Endodermal cell (in vitro differentiated cells): ENCODE measurements around the gene ZNRD2. TPM values are rescaled to one million over a fixed set of nuclear protein-coding genes. Genes with fewer than 3 reads are reported as not detected.
A peak's percentile ranks its signal among the peaks of the same experiment; 100 is the strongest.

Experiments used
- DNase-seq: peaks from one replicate; pipeline ENCODE4 v3.0.0-alpha.2; 2017
- H3K27ac ChIP-seq: 2 replicates; pipeline ENCODE4 v1.5.1; 2013; ENCODE audit warnings: mild to moderate bottlenecking, low read depth, low read length, moderate library complexity
- H3K27me3 ChIP-seq: 2 replicates; pipeline ENCODE4 v1.6.1; 2013; ENCODE audit warnings: mild to moderate bottlenecking, low read length, moderate library complexity; ENCODE audit not compliant: insufficient read depth, control insufficient read depth, poor library complexity, severe bottlenecking
- H3K36me3 ChIP-seq: 2 replicates; pipeline ENCODE4 v1.7.0; 2013; ENCODE audit warnings: mild to moderate bottlenecking, low read length, moderate library complexity; ENCODE audit not compliant: control insufficient read depth, insufficient read depth
- H3K4me1 ChIP-seq: one replicate; pipeline ENCODE4 v1.7.0; 2013; ENCODE audit warnings: low read length; ENCODE audit not compliant: control insufficient read depth, insufficient read depth
- H3K4me3 ChIP-seq: 2 replicates; pipeline ENCODE4 v1.5.1; 2013; ENCODE audit warnings: mild to moderate bottlenecking, low read length, moderate library complexity
- H3K9ac ChIP-seq: 2 replicates; pipeline ENCODE4 v1.6.1; 2013; ENCODE audit warnings: mild to moderate bottlenecking, low read length, moderate library complexity; ENCODE audit not compliant: poor library complexity, severe bottlenecking; ENCODE audit errors: extremely low read depth
- H3K9me3 ChIP-seq: 2 replicates; pipeline ENCODE4 v1.6.1; 2013; ENCODE audit warnings: mild to moderate bottlenecking, low read length, moderate library complexity; ENCODE audit not compliant: control insufficient read depth
- H3K27ac Mint-ChIP-seq: 2 replicates; pipeline ENCODE4 v1.8.0; 2020; ENCODE audit warnings: mixed read lengths
- H3K27me3 Mint-ChIP-seq: 2 replicates; pipeline ENCODE4 v1.8.0; 2021; ENCODE audit warnings: mild to moderate bottlenecking, mixed read lengths; ENCODE audit not compliant: insufficient read depth
- H3K36me3 Mint-ChIP-seq: 2 replicates; pipeline ENCODE4 v1.8.0; 2020; ENCODE audit warnings: low read depth, mixed read lengths
- H3K4me1 Mint-ChIP-seq: 2 replicates; pipeline ENCODE4 v1.8.0; 2020; ENCODE audit warnings: mixed read lengths
- H3K4me3 Mint-ChIP-seq: 2 replicates; pipeline ENCODE4 v1.8.0; 2020; ENCODE audit warnings: mild to moderate bottlenecking, moderate library complexity, mixed read lengths
- H3K9me3 Mint-ChIP-seq: 2 replicates; pipeline ENCODE4 v1.8.0; 2020; ENCODE audit warnings: mild to moderate bottlenecking, mixed read lengths
- CTCF ChIP-seq: fragments of 200-600 bp; sonication (generic); conservative IDR thresholded peaks from 2 replicates; pipeline ENCODE4 v1.5.0; 2021; ENCODE audit warnings: antibody characterized with exemption, mild to moderate bottlenecking
- WGBS, 2 experiments: methylation state at CpG; one replicate each; pipeline versions ENCODE4 v1.1.5 to v1.1.7; 2013; ENCODE audit warnings: missing lambda C conversion rate in 2 of 2, mixed read lengths in 1 of 2; ENCODE audit not compliant: insufficient coverage in 1 of 2, insufficient read length in 1 of 2; 5-methylcytosine and 5-hydroxymethylcytosine counted together
- total RNA-seq, 2 donors: library from RNA; stranded (reverse); fragmentation: NEBNext Ultra II Directional in 1 of 2; extraction: Animal tissue kit (Norgen Biotek cat#: 25700) in 1 of 2; gene quantifications; 2 replicates in 1 of 2; 3 replicates in 1 of 2; pipeline ENCODE4 v1.2.1, GENCODE V29; 2021

Gene ZNRD2
- total RNA-seq, 2 donors from 2014 or later: 32.8 to 36.5 TPM

- no peak for DNase-seq
- no peak overlapping the region for H3K4me3 ChIP-seq
- Mint-ChIP-seq H3K36me3 (peaks cover 34% of the 10 kb centered on the region), H3K4me3 (peak overlapping the region; percentile 71), H3K9me3 (no peaks in the 10 kb centered on the region), H3K27ac (no peak overlapping the region), H3K4me1 (peaks cover 31% of the 10 kb centered on the region), H3K27me3 (peaks cover 4% of the 10 kb centered on the region)
- WGBS, 2 experiments: 89 to 96% methylated on average over 5 to 8 of the region's 8 CpGs
- peaks cover 2% of the 10 kb centered on the region for H3K4me1 ChIP-seq
- H3K36me3 ChIP-seq: peaks cover 43% of the 10 kb centered on the region
- H3K9me3 ChIP-seq: no peaks in the 10 kb centered on the region
- no peak overlapping the region for H3K27ac ChIP-seq
- TF ChIP-seq CTCF: no peak
- no peaks in the 10 kb centered on the region for H3K27me3 ChIP-seq
- H3K9ac ChIP-seq: no peak overlapping the region
These were observed 43.5 kb upstream of the ZNRD2 start for GRCh38 chr11:65526744-65527143.

GRCh38 chr11:65528819-65529350, 41.4 kb upstream of the ZNRD2 start:
- H3K4me1 ChIP-seq: peaks cover 2% of the 10 kb centered on the region
- H3K27ac Mint-ChIP-seq: no peak overlapping the region
- peaks cover 11% of the 10 kb centered on the region for H3K4me1 Mint-ChIP-seq
- H3K27ac ChIP-seq: no peak overlapping the region
- DNase-seq: no peak
- no peaks in the 10 kb centered on the region for H3K9me3 ChIP-seq
- no peaks in the 10 kb centered on the region for H3K27me3 ChIP-seq
- no peak overlapping the region for H3K4me3 Mint-ChIP-seq
- H3K4me3 ChIP-seq: no peak overlapping the region
- WGBS, 2 experiments: 89 to 95% methylated on average over 3 to 12 of the region's 12 CpGs
- peaks cover 4% of the 10 kb centered on the region for H3K27me3 Mint-ChIP-seq
- peaks cover 42% of the 10 kb centered on the region for H3K36me3 Mint-ChIP-seq
- H3K36me3 ChIP-seq: peaks cover 56% of the 10 kb centered on the region
- H3K9me3 Mint-ChIP-seq: no peaks in the 10 kb centered on the region
- H3K9ac ChIP-seq: no peak overlapping the region
- TF ChIP-seq CTCF: no peak

GRCh38 chr11:65529475-65530156, 40.7 kb upstream of the ZNRD2 start:
- no peak overlapping the region for H3K4me3 ChIP-seq
- Mint-ChIP-seq H3K27me3 (no peaks in the 10 kb centered on the region), H3K4me3 (no peak overlapping the region), H3K4me1 (peaks cover 5% of the 10 kb centered on the region), H3K36me3 (peaks cover 44% of the 10 kb centered on the region), H3K27ac (peak overlapping the region; percentile 10), H3K9me3 (no peaks in the 10 kb centered on the region)
- H3K27me3 ChIP-seq: no peaks in the 10 kb centered on the region
- no peaks in the 10 kb centered on the region for H3K4me1 ChIP-seq
- DNase-seq: no peak
- H3K27ac ChIP-seq: no peak overlapping the region
- no peak overlapping the region for H3K9ac ChIP-seq
- no peaks in the 10 kb centered on the region for H3K9me3 ChIP-seq
- 92% methylated on average over 6 to 10 of the region's 10 CpGs for WGBS, 2 experiments
- peaks cover 56% of the 10 kb centered on the region for H3K36me3 ChIP-seq
- no peak for TF ChIP-seq CTCF
